ENCODE results near the gene SLC5A10.
A peak's percentile ranks its signal among the peaks of the same experiment; 100 is the strongest.
"Not testable (repeated sequence)": the region's sequence is repeated elsewhere in the genome, so short reads cannot be mapped to it uniquely, and the experiment has no call there.

SLC5A10 gene

GRCh38 chr17:19021011-19021621 is 69.2 kb downstream of the SLC5A10 start:
- not testable (repeated sequence) for DNase-seq

DNA sequence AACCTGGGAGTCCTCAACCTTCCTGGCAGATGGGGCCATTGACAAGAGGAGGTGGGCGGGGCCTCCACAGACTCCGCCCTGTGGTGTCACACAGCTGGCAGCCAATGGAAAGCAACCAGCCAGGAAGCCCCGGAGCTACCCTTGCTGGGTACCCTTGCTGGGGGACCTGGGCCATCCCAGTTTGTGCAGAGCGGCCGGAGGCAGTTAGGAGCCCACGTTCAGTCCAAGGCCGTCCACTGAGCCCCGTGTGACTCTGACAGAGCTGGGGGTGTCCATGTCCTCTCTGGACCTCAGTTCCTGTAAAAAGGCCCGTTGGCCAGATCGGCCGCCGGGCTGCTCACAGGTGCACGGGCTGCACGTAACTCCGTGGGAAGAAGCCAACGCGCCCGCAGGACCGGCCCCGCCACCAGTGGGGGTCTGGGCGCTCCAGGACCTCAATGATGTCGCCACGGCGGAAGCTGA is 69.7 kb downstream of the SLC5A10 start:
- DNase-seq: peak; percentile 80

- no peak for DNase-seq
Observed at GRCh38 chr17:19022128-19022527, 70.2 kb downstream of the SLC5A10 start.

DNA sequence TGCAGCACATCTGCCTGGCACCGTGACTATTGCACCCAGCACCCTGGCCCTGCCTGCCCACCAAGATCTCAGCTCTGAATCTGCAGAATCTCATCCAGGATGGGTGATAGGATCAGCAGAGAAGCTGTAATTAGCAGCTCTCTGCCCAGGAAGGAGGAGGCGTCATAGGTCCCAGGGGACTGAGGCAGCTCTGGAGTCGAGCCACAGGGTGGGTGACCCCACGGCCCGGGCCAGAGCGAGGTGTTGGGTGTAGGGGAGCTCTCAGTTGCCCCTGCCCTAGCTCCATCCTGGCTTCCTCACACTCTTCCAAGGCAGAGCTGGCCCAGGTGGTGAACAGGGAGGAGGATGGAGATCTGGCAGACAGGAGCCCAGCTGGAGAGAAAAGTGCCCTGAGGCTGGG is 70.8 kb downstream of the SLC5A10 start:
- DNase-seq: no peak

DNA sequence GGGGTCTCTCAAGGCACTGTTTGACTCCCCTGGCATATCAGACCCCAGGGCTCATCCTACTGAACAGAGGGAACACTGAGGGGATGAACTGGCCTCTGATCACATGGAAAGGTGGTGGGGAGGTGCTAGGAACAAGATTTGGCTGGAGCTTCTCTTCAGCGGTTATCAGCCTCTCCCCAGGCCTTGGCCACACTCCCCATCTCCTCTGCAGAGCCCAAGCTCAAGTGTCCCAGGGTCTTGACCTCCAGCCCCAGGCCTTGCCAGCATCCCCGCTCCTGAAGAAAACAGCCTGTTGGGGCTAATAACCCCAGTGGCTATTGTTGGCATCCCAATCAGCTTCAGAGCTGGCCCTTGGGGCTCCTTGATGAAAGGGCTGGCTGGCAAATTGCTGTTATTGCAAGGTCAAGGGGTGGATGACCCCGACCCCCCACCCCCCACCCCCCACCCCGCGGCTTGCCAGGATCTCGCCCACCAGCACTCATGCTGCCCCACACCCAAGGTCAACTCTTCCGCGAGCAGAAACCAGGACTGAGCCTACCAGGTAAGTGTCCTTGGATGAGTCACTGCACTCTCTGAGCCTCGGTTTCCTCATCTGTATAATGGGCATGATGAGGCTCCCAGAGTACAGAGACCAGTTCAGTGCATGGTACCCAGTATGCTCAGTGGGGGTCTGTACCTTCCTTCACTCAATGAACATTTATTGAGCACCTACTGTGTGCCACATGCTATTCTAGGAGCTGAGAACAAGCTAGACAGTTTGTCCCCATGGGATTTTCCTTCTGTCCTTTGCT is 71.4 kb downstream of the SLC5A10 start:
- no peak for DNase-seq

DNA sequence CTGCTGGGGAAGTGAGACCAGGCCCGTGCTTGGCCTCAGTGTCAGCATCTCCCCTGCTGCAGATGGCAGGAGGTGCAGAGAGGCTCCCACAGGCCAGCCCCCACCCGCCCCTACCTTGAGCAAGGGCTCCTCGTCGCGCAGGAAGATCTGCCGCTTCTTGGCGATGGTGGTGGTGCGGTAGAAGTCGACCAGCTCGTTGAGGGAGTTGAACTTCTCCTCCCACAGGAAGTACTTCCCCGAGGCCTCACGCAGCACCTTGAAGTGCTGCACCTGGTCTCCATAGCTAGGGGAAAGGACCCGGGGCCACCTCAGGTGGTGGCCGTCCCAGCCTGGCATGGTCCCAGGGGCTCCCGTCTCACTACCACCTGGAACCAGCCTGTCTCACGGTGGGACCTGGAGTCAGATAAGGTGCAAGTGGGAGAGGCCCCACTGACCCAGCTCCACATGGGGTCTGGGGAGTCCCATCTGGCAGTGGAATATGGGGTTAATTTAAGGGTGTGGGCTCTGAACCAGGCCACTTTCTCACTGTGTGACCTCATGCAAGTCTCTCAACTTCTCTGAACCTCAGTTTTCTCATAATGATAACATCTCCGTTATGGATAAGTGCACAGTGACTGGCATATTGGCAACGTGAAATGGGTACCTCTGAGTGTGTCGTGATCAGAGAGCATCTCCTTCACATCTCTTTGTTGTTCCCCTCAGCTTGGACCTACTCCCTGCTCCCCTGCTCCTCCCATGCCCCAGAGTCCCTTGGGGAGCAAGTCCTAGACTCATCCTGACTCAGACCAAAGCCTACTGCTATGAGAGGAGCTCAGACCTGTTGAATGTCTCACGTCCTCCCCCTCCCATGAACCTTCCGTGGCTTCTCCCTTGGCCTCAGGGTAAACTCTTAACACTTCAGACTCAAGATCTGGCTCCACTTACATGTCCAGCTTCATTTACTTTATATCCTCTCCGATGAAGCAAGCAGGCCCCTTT is 72.4 kb downstream of the SLC5A10 start:
- DNase-seq: no peak

- DNase-seq: not testable (repeated sequence)
Observed at GRCh38 chr17:19028671-19029070, 76.7 kb downstream of the SLC5A10 start.

DNA sequence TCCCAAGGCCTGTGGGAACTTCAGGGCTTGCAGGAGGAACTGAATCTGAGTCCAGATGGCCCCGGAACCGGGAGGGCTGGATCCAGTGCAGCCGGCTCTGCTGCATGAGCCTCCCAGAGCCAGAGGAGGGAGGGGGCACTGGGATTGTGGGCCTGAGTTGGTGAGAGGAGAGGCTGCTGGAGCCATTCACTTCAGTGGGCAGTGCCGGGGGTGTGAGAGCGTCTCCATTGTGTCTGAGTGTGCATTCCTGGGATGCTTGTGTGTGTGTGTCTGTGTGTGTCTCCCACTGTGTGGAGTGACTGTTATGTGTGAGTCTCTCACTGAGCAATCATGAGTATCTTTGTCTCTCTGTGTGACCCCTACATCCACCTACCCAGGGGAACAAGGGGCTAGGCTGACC is 77.8 kb downstream of the SLC5A10 start:
- not testable (repeated sequence) for DNase-seq

DNA sequence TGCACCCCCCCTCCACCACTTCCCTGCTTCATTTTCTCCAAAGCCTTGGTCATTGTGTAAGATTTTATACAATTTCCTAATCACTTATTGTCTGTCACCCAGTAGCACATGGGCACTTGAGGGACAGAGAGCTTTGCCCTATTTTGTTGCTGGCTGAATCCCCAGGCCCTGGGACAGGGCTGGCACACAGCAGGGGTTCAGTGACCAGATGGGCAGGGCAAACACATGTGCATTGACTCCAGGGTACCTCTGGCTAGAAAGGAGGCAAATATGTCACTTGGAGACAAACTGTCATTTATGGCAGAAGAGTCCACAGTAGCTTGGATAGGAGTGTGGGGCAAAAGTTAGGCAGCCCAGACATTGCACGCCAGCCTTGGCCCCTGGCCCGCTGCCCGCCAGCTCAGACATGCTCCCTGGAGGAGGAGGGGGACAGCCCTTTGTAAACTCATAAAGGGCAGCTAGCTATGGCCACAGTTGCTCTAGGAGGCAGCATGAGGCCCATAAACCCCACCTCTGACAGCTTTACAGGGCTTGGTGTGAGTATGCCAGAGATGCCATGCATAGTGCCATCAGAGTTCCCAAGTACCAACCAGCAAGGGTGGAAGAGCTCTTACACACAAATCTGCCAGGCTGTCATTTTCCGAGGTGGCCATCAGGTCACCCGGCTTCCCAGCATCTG is 78.9 kb downstream of the SLC5A10 start:
- not testable (repeated sequence) for DNase-seq

- DNase-seq: peak; percentile 70
Observed at GRCh38 chr17:19031729-19032128, 79.8 kb downstream of the SLC5A10 start.

GRCh38 chr17:19032377-19032988 is 80.5 kb downstream of the SLC5A10 start:
- not testable (repeated sequence) for DNase-seq

- not testable (repeated sequence) for DNase-seq
Observed at GRCh38 chr17:19036186-19036585, 84.2 kb downstream of the SLC5A10 start.

DNA sequence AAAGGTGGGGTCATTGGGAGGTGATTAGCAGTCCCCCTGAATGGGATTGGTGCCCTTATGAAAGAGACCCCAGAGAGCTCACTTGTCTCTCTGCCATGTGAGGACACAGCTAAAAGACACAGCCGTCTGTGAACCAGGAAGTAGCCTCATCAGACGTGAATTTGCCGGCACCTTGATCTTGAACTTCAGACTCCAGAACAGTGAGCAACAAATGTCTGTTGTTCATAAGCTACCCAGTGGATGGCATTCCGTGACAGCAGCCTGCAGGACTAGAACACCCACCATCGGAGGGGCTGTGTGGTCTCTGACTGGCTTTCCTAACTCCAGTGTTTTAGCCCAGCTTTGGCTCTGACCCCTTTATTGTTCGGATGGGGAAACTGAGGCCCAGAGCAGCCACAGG is 85.6 kb downstream of the SLC5A10 start:
- peak; percentile 15 for DNase-seq

- not testable (repeated sequence) for DNase-seq
Observed at GRCh38 chr17:19038007-19038406, 86.0 kb downstream of the SLC5A10 start.

DNA sequence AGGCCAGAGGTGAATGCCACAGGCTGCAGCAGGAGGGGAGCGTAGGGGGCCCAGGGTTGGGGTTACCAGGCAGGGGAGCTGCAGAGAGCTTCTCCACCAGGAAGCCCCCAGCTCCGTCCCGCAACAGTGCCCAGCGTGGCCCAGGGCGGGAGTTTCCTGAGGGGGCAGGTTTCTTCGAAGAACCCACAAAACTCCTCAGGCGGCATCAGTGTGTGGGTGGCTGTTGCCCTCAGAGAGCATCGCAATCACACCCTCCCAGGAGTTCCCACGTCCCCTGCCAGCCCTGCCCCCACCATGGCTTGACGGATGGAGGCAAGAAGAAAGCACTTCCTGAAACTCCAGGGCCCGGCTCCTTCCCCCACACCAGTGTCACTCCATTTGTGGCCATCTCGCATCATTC is 86.8 kb downstream of the SLC5A10 start:
- DNase-seq: not testable (repeated sequence)

DNA sequence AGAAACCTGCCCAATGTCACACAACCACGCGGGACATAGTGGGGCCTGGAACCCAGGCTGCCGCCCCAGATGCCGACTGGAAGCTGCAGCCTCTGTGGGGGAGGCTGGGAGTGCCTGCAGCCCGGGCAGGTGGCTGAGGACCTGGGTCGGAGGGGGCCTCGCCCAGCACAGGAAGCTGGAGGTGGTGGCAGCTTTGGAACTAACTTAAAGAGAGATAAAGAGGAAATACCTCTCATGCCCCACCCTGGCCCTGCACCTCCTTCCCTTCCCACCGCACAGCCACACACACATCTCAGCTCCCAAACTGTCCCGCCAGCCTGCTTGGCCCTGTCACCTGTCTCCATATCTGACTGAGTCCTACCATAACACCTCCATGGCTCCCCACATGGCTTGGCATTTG is 88.4 kb downstream of the SLC5A10 start:
- not testable (repeated sequence) for DNase-seq

GRCh38 chr17:19041871-19042270 is 89.9 kb downstream of the SLC5A10 start:
- not testable (repeated sequence) for DNase-seq

DNA sequence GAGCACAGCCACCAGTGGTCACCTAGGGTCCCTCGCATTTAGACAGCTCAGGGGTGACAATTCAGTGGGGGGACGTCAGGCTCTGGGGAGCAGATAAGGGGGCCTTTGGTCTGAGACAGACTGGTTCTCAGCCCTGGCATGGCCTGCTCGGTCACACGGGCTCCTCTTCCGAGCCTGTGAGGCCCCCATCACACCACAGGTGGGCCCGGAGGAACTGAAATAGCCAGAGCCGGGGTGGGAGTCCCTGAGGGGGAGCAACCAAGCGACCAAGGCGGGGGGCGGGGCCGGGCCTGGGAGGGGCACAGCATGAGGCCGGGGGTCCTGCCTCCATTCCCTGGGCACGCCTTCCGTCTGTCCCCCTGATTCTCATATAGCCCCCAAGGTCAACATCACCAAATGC is 90.4 kb downstream of the SLC5A10 start:
- not testable (repeated sequence) for DNase-seq

DNA sequence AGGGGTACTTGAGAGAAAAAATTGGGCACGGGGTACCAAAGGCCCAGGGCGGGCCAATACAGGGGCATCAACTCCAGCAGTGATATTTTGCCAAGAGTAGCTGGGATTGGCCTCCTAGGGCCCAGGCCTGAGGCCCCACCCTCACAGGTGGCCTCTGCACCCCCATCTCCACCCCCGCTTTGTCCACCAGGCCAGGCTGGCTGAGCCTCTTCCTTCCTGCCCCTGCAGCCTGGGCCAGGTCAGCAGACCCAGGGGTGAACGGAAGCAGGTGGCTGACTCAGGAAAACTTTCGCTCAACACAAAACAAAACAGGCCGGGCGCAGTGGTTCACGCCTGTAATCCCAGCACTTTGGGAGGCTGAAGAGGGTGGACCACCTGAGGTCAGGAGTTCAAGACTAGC is 91.1 kb downstream of the SLC5A10 start:
- not testable (repeated sequence) for DNase-seq

- DNase-seq: not testable (repeated sequence)
Observed at GRCh38 chr17:19044643-19045042, 92.7 kb downstream of the SLC5A10 start.

- DNase-seq: not testable (repeated sequence)
Observed at GRCh38 chr17:19046782-19047375, 94.9 kb downstream of the SLC5A10 start, which contains the start of gene GRAP. Gene GRAP, minus strand, starts transcription at chr17:19046957. Its CDS starts 31 bp downstream, at chr17:19046926.

All from activated CD8-positive, alpha-beta memory T cell treated with anti-CD3 and anti-CD28 coated beads, Interleukin-2, amount 50 U/mL, for 48 hours (primary cell).